ENCODE measurements around the gene DIPK1B.
A peak's percentile ranks its signal among the peaks of the same experiment; 100 is the strongest.

Gene DIPK1B

DNA sequence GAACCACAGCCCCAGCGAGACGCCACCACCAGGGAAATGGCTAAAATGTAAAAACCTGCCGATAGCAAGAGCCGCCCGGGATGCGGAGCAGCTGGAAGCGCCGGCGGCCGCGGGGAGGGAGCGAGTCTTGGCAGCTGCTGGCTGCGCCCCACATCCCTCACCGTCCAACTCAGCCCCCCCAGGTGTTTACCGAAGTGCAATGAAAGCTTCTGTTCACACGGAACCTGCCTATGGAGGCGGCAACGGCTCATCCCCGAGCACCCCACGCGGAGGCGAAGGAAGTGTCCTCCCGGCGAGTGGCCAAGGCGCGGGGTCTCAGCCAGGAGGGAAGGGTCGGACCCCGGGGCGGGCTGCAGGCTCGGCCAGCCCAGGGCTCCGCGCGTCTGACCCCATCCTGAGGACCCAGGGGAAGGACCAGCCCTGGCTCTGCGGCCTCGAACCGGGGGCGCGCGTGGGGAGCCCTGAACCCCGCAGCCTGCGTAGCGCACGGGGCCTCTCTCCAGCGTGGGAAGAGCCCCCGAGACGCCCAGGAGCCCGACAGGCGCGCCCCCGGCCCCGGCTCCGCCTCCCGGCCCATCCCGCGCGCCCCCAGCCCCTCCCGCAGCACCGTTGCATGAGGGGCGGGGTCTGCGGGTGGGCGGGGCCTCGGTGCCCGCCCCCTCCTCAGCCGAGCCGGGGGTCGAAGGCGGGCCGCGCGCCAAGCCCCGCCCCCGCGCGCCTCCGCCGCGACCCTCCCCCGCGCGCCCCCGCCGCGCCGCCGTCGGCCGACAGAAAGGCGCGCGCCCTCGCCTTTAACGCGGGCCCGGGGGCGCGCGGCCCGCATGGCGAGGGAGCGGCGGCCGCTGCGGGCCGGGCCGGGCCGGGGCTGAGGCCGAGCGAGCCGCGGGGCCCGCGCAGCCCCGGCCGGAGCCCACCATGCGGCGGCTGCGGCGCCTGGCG, at the start of gene DIPK1B:
TSS of gene DIPK1B (plus strand) at position 822 of the 939 bp plus-strand sequence. CDS start at position 916, 94 bp downstream.
- DNase-seq (ENCODE audit: low read depth): no peak

- no peak for DNase-seq (ENCODE audit: low read depth)
These were observed 49.5 kb upstream of the DIPK1B start, which contains the start of gene EGFL7 for GRCh38 chr9:136662656-136663581. Gene EGFL7, plus strand, starts transcription at chr9:136662916. Its CDS starts 5,367 bp downstream, at chr9:136668283.

- no peak for DNase-seq (ENCODE audit: low read depth)
These were observed 48.1 kb upstream of the DIPK1B start for GRCh38 chr9:136664000-136664915.

GRCh38 chr9:136665111-136665703, 47.2 kb upstream of the DIPK1B start:
- no peak for DNase-seq (ENCODE audit: low read depth)

- DNase-seq (ENCODE audit: low read depth): no peak
These were observed 46.5 kb upstream of the DIPK1B start for GRCh38 chr9:136665704-136666371.

DNA sequence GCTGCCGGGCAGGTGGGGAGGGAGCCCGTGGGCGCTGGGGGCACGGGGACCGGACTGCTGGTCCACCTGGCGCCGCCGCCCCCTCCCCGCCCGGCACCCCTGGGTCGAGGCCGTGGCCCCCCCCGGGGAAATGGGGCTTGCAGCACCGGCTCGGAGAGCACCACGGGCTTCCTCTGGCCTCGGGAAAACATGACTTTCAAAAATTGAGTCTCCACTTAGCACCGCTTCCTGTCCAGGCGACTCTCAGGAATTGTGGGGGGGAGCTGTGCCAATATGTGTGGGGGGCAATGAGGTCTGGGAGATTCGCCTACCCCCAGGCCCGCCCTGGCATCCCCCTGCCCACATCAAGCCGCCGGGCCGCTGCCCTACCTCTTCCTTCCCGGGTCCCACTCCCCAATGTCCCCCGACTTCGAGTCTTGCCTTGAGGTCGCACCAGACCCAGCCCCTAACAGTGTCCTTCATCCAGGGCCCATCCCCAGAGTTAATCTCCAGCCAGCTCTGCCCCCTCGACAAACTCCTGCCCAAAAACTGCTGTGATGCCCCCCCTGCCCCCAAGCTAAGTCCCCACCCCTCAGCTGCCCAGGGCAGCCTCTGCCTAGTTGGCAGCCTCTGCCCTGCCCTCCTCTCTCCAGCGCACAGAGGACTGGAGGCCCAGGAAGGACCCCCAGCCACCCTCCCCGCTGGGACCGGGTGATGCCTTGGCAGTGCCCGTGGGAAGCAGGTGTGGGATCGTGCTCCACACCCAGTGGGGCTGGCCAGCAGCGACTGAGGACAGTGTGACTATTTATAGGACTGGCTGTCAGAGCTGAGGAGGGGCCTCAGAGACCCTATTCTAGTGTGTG, 45.8 kb upstream of the DIPK1B start:
- DNase-seq (ENCODE audit: low read depth): no peak

- DNase-seq (ENCODE audit: low read depth): no peak
These were observed 45.0 kb upstream of the DIPK1B start for GRCh38 chr9:136667214-136667939.

GRCh38 chr9:136667940-136668760, 44.2 kb upstream of the DIPK1B start:
- no peak for DNase-seq (ENCODE audit: low read depth)

DNA sequence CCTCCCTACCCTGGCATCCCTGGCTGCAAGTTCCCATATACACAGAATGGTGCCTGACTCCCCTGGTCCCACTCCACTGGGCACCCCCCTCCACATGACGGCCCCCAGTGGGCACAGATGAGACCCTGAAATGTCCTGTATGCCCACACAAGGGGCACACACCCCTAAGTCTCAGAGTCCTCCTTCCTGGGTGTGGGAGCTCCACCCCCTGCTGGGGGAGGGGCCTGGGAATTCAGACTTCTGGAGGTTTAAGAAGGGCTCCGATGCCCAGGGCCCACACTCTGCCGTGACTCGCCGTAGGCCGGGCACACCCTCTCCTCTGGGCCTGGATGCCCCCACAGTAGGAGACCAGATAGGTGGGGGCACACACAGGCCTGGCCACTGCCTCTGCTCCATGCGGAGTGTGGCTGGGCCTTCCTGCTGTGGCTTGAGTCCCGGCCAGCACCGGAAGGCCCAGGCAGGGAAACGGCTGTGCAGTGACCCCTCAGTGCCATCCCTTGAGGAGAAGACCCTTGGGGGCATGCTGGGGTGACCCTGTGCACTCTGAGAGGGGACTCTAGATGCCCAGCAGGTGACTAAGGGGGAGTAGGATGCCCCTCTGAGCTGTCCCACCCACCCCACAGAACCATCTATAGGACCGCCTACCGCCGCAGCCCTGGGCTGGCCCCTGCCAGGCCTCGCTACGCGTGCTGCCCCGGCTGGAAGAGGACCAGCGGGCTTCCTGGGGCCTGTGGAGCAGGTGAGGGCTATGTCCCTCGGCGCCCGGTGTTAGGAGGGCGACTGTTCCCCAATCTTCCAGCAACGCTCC, 43.2 kb upstream of the DIPK1B start:
- no peak for DNase-seq (ENCODE audit: low read depth)

DNA sequence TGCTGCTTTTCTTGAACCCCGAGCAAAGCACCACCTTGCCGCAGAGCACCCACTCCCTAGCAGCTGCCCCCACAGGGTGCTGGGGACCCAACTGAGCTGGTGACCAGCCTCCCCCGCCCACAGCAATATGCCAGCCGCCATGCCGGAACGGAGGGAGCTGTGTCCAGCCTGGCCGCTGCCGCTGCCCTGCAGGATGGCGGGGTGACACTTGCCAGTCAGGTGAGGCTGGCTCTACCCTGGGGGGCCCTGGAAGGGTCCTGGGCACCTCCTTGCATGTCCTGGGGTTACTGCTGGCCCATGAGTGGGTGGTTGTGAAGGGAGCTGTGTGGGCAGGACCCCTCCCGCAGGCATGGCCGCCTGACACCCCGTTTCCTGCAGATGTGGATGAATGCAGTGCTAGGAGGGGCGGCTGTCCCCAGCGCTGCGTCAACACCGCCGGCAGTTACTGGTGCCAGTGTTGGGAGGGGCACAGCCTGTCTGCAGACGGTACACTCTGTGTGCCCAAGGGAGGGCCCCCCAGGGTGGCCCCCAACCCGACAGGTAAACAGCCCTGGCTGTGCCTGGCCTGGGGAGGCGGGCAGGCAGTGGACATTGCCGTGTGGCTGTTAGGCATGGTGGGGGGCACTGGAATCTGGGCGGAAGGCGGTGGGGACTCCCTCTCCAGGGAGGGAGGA, 42.4 kb upstream of the DIPK1B start:
- DNase-seq (ENCODE audit: low read depth): no peak

- DNase-seq (ENCODE audit: low read depth): no peak
These were observed 41.7 kb upstream of the DIPK1B start for GRCh38 chr9:136670576-136671253.

DNA sequence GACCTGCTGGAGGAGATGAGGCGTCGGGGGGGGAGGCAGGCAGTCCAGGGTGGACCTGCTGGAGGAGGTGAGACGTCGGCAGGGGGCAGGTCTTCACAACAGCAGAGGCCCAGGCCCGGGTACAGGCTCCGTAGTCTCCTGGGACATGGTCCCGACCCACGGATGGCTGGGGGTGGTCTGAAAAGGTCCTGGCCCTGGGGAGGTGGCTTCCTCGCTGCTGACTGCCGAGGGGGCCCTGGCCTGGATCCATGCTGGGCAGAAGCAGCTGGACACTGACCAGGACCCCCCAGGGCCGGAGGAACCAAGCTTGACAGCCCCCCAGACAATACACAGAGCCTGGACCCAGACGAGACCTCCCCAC, 41.1 kb upstream of the DIPK1B start:
- no peak for DNase-seq (ENCODE audit: low read depth)

GRCh38 chr9:136671646-136672430, 40.5 kb upstream of the DIPK1B start:
- peak; percentile 17 for DNase-seq (ENCODE audit: low read depth)

GRCh38 chr9:136672431-136673087, 39.8 kb upstream of the DIPK1B start:
- DNase-seq (ENCODE audit: low read depth): no peak
